Stimulated activated CD8-positive, alpha-beta memory T cell treated with anti-CD3 and anti-CD28 coated beads, Interleukin-15, amount 100 ng/mL, for 1 hour (primary cell): ENCODE data around the gene LRP3.
"Not testable (repeated sequence)": the region's sequence is repeated elsewhere in the genome, so short reads cannot be mapped to it uniquely, and the experiment has no call there.

ENCODE experiments used
- DNase-seq: peaks from one replicate; pipeline ENCODE4 v3.0.0-alpha.2; 2020; ENCODE audit warnings: low read depth

LRP3 gene

GRCh38 chr19:33175886-33176669 is 18.1 kb upstream of the LRP3 start:
- no peak for DNase-seq

GRCh38 chr19:33176670-33177416 is 17.3 kb upstream of the LRP3 start:
- DNase-seq, result peak; percentile 87

GRCh38 chr19:33177417-33177979 is 16.6 kb upstream of the LRP3 start:
- peak; percentile 61 for DNase-seq

- DNase-seq, result no peak
Measured at GRCh38 chr19:33186431-33187182, 7.5 kb upstream of the LRP3 start.

GRCh38 chr19:33187183-33187540 is 7.0 kb upstream of the LRP3 start:
- DNase-seq, result no peak

GRCh38 chr19:33189453-33189852 is 4.7 kb upstream of the LRP3 start:
- DNase-seq, result no peak

GRCh38 chr19:33191092-33191491 is 3.0 kb upstream of the LRP3 start:
- DNase-seq, result not testable (repeated sequence)

- no peak for DNase-seq
Measured at GRCh38 chr19:33191501-33191900, 2.6 kb upstream of the LRP3 start.

- DNase-seq, result no peak
Measured at GRCh38 chr19:33192010-33192409, 2.1 kb upstream of the LRP3 start.

GRCh38 chr19:33193269-33193864 is 763 bp upstream of the LRP3 start:
- DNase-seq, result no peak

- no peak for DNase-seq
Measured at GRCh38 chr19:33194532-33194885, 379 bp downstream of the LRP3 start.

- no peak for DNase-seq
Measured at GRCh38 chr19:33194886-33195644, 935 bp downstream of the LRP3 start.

GRCh38 chr19:33195645-33196347 is 1.7 kb downstream of the LRP3 start:
- DNase-seq, result no peak

- DNase-seq, result no peak
Measured at GRCh38 chr19:33196446-33197193, 2.5 kb downstream of the LRP3 start.

- no peak for DNase-seq
Measured at GRCh38 chr19:33197591-33198000, 3.5 kb downstream of the LRP3 start.

- no peak for DNase-seq
Measured at GRCh38 chr19:33198169-33198568, 4.0 kb downstream of the LRP3 start.

- DNase-seq, result no peak
Measured at GRCh38 chr19:33199441-33200265, 5.5 kb downstream of the LRP3 start.

- no peak for DNase-seq
Measured at GRCh38 chr19:33201473-33201872, 7.3 kb downstream of the LRP3 start.

- no peak for DNase-seq
Measured at GRCh38 chr19:33201886-33202545, 7.9 kb downstream of the LRP3 start.
